Muscle layer of colon (tissue), 2 donors: Measurements from ENCODE around the gene NOXRED1.
"Not testable (repeated sequence)": the region's sequence is repeated elsewhere in the genome, so short reads cannot be mapped to it uniquely, and the experiment has no call there.

Experiments
- H3K27ac ChIP-seq: one replicate; pipeline ENCODE4 v1.7.0; 2013; ENCODE audit warnings: low read depth, mild to moderate bottlenecking, low read length, moderate library complexity
- H3K27me3 ChIP-seq, 2 donors: one replicate each; pipeline ENCODE4 v1.7.0; 2013; ENCODE audit warnings: low read length in 2 of 2, mild to moderate bottlenecking in 2 of 2; ENCODE audit not compliant: insufficient read depth in 2 of 2, control insufficient read depth in 1 of 2
- H3K36me3 ChIP-seq: one replicate; pipeline ENCODE4 v1.7.0; 2013; ENCODE audit warnings: mild to moderate bottlenecking, low read length; ENCODE audit not compliant: insufficient read depth
- H3K4me1 ChIP-seq: one replicate; pipeline ENCODE4 v1.7.0; 2013; ENCODE audit warnings: mild to moderate bottlenecking, low read length; ENCODE audit not compliant: insufficient read depth
- H3K4me3 ChIP-seq, 2 donors: one replicate each; pipeline ENCODE4 v1.7.0; 2013; ENCODE audit warnings: low read length in 2 of 2, low read depth in 1 of 2, mild to moderate bottlenecking in 1 of 2, moderate library complexity in 1 of 2
- H3K9ac ChIP-seq: one replicate; pipeline ENCODE4 v1.7.0; 2013; ENCODE audit warnings: low read length
- H3K9me3 ChIP-seq: one replicate; pipeline ENCODE4 v1.7.0; 2013; ENCODE audit warnings: mild to moderate bottlenecking, low read length
- donor health status: abdominal sarcoma.
- donor health status: Adenocarcinoma of cecum.

The NOXRED1 gene

GRCh38 chr14:77442196-77442595 is 18.9 kb upstream of the NOXRED1 start:
- H3K4me3 ChIP-seq: no peak overlapping the region
- H3K27ac ChIP-seq: no peak overlapping the region
- no peaks in the 10 kb centered on the region for H3K4me1 ChIP-seq
- no peak overlapping the region for H3K9ac ChIP-seq
- no peaks in the 10 kb centered on the region for H3K9me3 ChIP-seq
- H3K36me3 ChIP-seq: peaks cover 43% of the 10 kb centered on the region
- no peaks in the 10 kb centered on the region for H3K27me3 ChIP-seq

- no peaks in the 10 kb centered on the region for H3K4me1 ChIP-seq
- no peak overlapping the region for H3K4me3 ChIP-seq
- peaks cover 52% of the 10 kb centered on the region for H3K36me3 ChIP-seq
- H3K27me3 ChIP-seq: no peaks in the 10 kb centered on the region
- H3K9me3 ChIP-seq: no peaks in the 10 kb centered on the region
- no peak overlapping the region for H3K9ac ChIP-seq
- no peak overlapping the region for H3K27ac ChIP-seq
Observed at GRCh38 chr14:77439861-77440260, 16.5 kb upstream of the NOXRED1 start.

- H3K9ac ChIP-seq: no peak overlapping the region
- no peaks in the 10 kb centered on the region for H3K4me1 ChIP-seq
- H3K9me3 ChIP-seq: no peaks in the 10 kb centered on the region
- no peak overlapping the region for H3K4me3 ChIP-seq
- H3K27ac ChIP-seq: no peak overlapping the region
- peaks cover 57% of the 10 kb centered on the region for H3K36me3 ChIP-seq
- no peaks in the 10 kb centered on the region for H3K27me3 ChIP-seq
Observed at GRCh38 chr14:77438596-77438995, 15.3 kb upstream of the NOXRED1 start.

GRCh38 chr14:77436042-77436441 is 12.7 kb upstream of the NOXRED1 start:
- Histone ChIP-seq H3K27me3 (no peaks in the 10 kb centered on the region), H3K27ac (no peak overlapping the region), H3K4me3 (no peak overlapping the region), H3K9ac (no peak overlapping the region), H3K4me1 (no peaks in the 10 kb centered on the region), H3K9me3 (no peaks in the 10 kb centered on the region), H3K36me3 (peaks cover 41% of the 10 kb centered on the region)

- H3K9me3 ChIP-seq: no peaks in the 10 kb centered on the region
- no peak overlapping the region for H3K4me3 ChIP-seq
- H3K27ac ChIP-seq: no peak overlapping the region
- no peaks in the 10 kb centered on the region for H3K27me3 ChIP-seq
- H3K9ac ChIP-seq: no peak overlapping the region
- H3K4me1 ChIP-seq: no peaks in the 10 kb centered on the region
- peaks cover 56% of the 10 kb centered on the region for H3K36me3 ChIP-seq
Observed at GRCh38 chr14:77426396-77426795, 3.1 kb upstream of the NOXRED1 start.

- Histone ChIP-seq H3K36me3 (peaks cover 54% of the 10 kb centered on the region), H3K27me3 (no peaks in the 10 kb centered on the region), H3K9me3 (no peaks in the 10 kb centered on the region), H3K4me1 (no peaks in the 10 kb centered on the region), H3K27ac (no peak overlapping the region), H3K9ac (no peak overlapping the region), H3K4me3 (no peak overlapping the region)
Observed at GRCh38 chr14:77424862-77425261, 1.5 kb upstream of the NOXRED1 start.

GRCh38 chr14:77421201-77421600 is 2.1 kb downstream of the NOXRED1 start:
- no peaks in the 10 kb centered on the region for H3K27me3 ChIP-seq
- no peaks in the 10 kb centered on the region for H3K4me1 ChIP-seq
- no peak overlapping the region for H3K9ac ChIP-seq
- H3K36me3 ChIP-seq: peaks cover 18% of the 10 kb centered on the region
- no peaks in the 10 kb centered on the region for H3K9me3 ChIP-seq
- H3K27ac ChIP-seq: no peak overlapping the region
- H3K4me3 ChIP-seq: no peak overlapping the region

GRCh38 chr14:77416836-77417235 is 6.5 kb downstream of the NOXRED1 start:
- Histone ChIP-seq H3K27ac (no peak overlapping the region), H3K9me3 (no peaks in the 10 kb centered on the region)

GRCh38 chr14:77416098-77416497 is 7.2 kb downstream of the NOXRED1 start:
- H3K4me1 ChIP-seq, H3K36me3 ChIP-seq, H3K9ac ChIP-seq, H3K9me3 ChIP-seq, H3K27me3 ChIP-seq, H3K27ac ChIP-seq, H3K4me3 ChIP-seq: not testable (repeated sequence)

More at GRCh38 chr14:77416836-77417235, 6.5 kb downstream of the NOXRED1 start:
- no peaks in the 10 kb centered on the region for H3K4me1 ChIP-seq
- no peak overlapping the region for H3K9ac ChIP-seq
- no peaks in the 10 kb centered on the region for H3K27me3 ChIP-seq
- H3K4me3 ChIP-seq: no peak overlapping the region
- H3K36me3 ChIP-seq: no peaks in the 10 kb centered on the region

- H3K36me3 ChIP-seq, H3K9me3 ChIP-seq, H3K4me3 ChIP-seq, H3K4me1 ChIP-seq, H3K27me3 ChIP-seq, H3K9ac ChIP-seq, H3K27ac ChIP-seq: not testable (repeated sequence)
Observed at GRCh38 chr14:77415403-77416030, 7.8 kb downstream of the NOXRED1 start.

GRCh38 chr14:77409131-77409533 is 14.2 kb downstream of the NOXRED1 start:
- Histone ChIP-seq H3K9me3 (no peaks in the 10 kb centered on the region), H3K4me1 (no peaks in the 10 kb centered on the region), H3K36me3 (no peaks in the 10 kb centered on the region), H3K4me3 (no peak overlapping the region), H3K27me3 (no peaks in the 10 kb centered on the region), H3K9ac (no peak overlapping the region), H3K27ac (no peak overlapping the region)

GRCh38 chr14:77407158-77407557 is 16.2 kb downstream of the NOXRED1 start:
- no peaks in the 10 kb centered on the region for H3K36me3 ChIP-seq
- H3K9ac ChIP-seq: no peak overlapping the region
- no peaks in the 10 kb centered on the region for H3K9me3 ChIP-seq
- H3K4me1 ChIP-seq: no peaks in the 10 kb centered on the region
- no peak overlapping the region for H3K4me3 ChIP-seq
- H3K27me3 ChIP-seq: no peaks in the 10 kb centered on the region
- H3K27ac ChIP-seq: no peak overlapping the region
